ENCODE measurements around the gene AHSP.
"Not testable (repeated sequence)": the region's sequence is repeated elsewhere in the genome, so short reads cannot be mapped to it uniquely, and the experiment has no call there.

The AHSP gene

GRCh38 chr16:31532120-31532519 is 4.4 kb downstream of the AHSP start:
- DNase-seq, result no peak

GRCh38 chr16:31532896-31533295 is 5.2 kb downstream of the AHSP start:
- no peak for DNase-seq

GRCh38 chr16:31535737-31536136 is 8.0 kb downstream of the AHSP start:
- no peak for DNase-seq

- no peak for DNase-seq
These were observed 9.2 kb downstream of the AHSP start for GRCh38 chr16:31536804-31537361.

GRCh38 chr16:31537362-31538242 is 9.9 kb downstream of the AHSP start:
- DNase-seq, result peak; percentile 9

- not testable (repeated sequence) for DNase-seq
These were observed 10.5 kb downstream of the AHSP start for GRCh38 chr16:31538243-31538598.

- DNase-seq, result not testable (repeated sequence)
These were observed 12.1 kb downstream of the AHSP start for GRCh38 chr16:31539762-31540161.

GRCh38 chr16:31542763-31543162 is 15.1 kb downstream of the AHSP start:
- no peak for DNase-seq

- no peak for DNase-seq
These were observed 33.9 kb downstream of the AHSP start for GRCh38 chr16:31561426-31562233.

GRCh38 chr16:31568577-31569359 is 41.1 kb downstream of the AHSP start:
- peak; percentile 31 for DNase-seq

- DNase-seq, result no peak
These were observed 41.6 kb downstream of the AHSP start for GRCh38 chr16:31569360-31569717.

- DNase-seq, result no peak
These were observed 45.1 kb downstream of the AHSP start for GRCh38 chr16:31572821-31573220.

GRCh38 chr16:31574159-31574558 is 46.5 kb downstream of the AHSP start:
- not testable (repeated sequence) for DNase-seq

GRCh38 chr16:31577411-31577810 is 49.7 kb downstream of the AHSP start:
- no peak for DNase-seq
